GM19239 (cell line): Measurements from ENCODE around the gene ZC3H18.

Experiments used
- DNase-seq: peaks from one replicate; pipeline ENCODE4 v3.0.0; 2011; ENCODE audit warnings: low spot score; ENCODE audit not compliant: insufficient read length
- FAIRE-seq: peaks from 2 replicates; lab custom pipeline; 2011; peaks lifted over from hg19 to GRCh38; lab: Jason Lieb, UNC

ZC3H18 gene

GRCh38 chr16:88618956-88619667, 48.9 kb downstream of the ZC3H18 start:
- FAIRE-seq (no peak), DNase-seq (no peak)

- DNase-seq: no peak
- no peak for FAIRE-seq
These were observed 49.9 kb downstream of the ZC3H18 start for GRCh38 chr16:88619859-88620815.

- DNase-seq (no peak), FAIRE-seq (no peak)
These were observed 51.9 kb downstream of the ZC3H18 start for GRCh38 chr16:88622125-88622524.

- no peak for FAIRE-seq
- DNase-seq: no peak
These were observed 52.7 kb downstream of the ZC3H18 start for GRCh38 chr16:88622866-88623265.

- FAIRE-seq (no peak), DNase-seq (no peak)
These were observed 53.7 kb downstream of the ZC3H18 start for GRCh38 chr16:88623858-88624257.

GRCh38 chr16:88624481-88624880, 54.3 kb downstream of the ZC3H18 start:
- FAIRE-seq (no peak), DNase-seq (no peak)

GRCh38 chr16:88624977-88625576, 54.9 kb downstream of the ZC3H18 start:
- FAIRE-seq: no peak
- DNase-seq: no peak

GRCh38 chr16:88626646-88627045, 56.4 kb downstream of the ZC3H18 start:
- DNase-seq (no peak), FAIRE-seq (no peak)

GRCh38 chr16:88627531-88628411, 57.6 kb downstream of the ZC3H18 start:
- no peak for FAIRE-seq
- DNase-seq: no peak

- FAIRE-seq (no peak), DNase-seq (no peak)
These were observed 58.3 kb downstream of the ZC3H18 start for GRCh38 chr16:88628512-88628974.

GRCh38 chr16:88629835-88630234, 59.6 kb downstream of the ZC3H18 start:
- no peak for FAIRE-seq
- DNase-seq: no peak

- DNase-seq: no peak
- FAIRE-seq: no peak
These were observed 60.2 kb downstream of the ZC3H18 start for GRCh38 chr16:88630433-88630832.

- FAIRE-seq (no peak), DNase-seq (no peak)
These were observed 60.7 kb downstream of the ZC3H18 start for GRCh38 chr16:88630941-88631340.

- DNase-seq: no peak
These were observed 61.2 kb downstream of the ZC3H18 start for GRCh38 chr16:88631384-88631783.

GRCh38 chr16:88631920-88632586, 61.9 kb downstream of the ZC3H18 start:
- DNase-seq (no peak), FAIRE-seq (no peak)

More at GRCh38 chr16:88631384-88631783, 61.2 kb downstream of the ZC3H18 start:
- FAIRE-seq: no peak

GRCh38 chr16:88632587-88632930, 62.4 kb downstream of the ZC3H18 start:
- FAIRE-seq (no peak), DNase-seq (no peak)

- DNase-seq (peak; percentile 85), FAIRE-seq (peak; percentile 77)
These were observed 63.5 kb downstream of the ZC3H18 start for GRCh38 chr16:88633684-88634140.

GRCh38 chr16:88634141-88634993, 64.2 kb downstream of the ZC3H18 start:
- DNase-seq (peak; percentile 79), FAIRE-seq (peak; percentile 80)
